NB4 (cell line): ENCODE measurements around the gene MS4A2.
"Not testable (repeated sequence)": the region's sequence is repeated elsewhere in the genome, so short reads cannot be mapped to it uniquely, and the experiment has no call there.

Source experiments
- MYC ChIP-seq: IDR thresholded peaks from 2 replicates; pipeline ENCODE4 v1.6.1; 2011; ENCODE audit warnings: low read depth, low read length
- POLR2A ChIP-seq: IDR thresholded peaks from 2 replicates; pipeline ENCODE4 v1.6.1; 2011; ENCODE audit warnings: mild to moderate bottlenecking; ENCODE audit not compliant: insufficient read length; ENCODE audit errors: extremely low read depth
- TF ChIP-seq, protein P1 (sequence below): IDR thresholded peaks from one replicate; pipeline ENCODE4 v1.5.1; 2012; ENCODE audit warnings: low read depth, low read length

- TF ChIP-seq, protein P1, sequence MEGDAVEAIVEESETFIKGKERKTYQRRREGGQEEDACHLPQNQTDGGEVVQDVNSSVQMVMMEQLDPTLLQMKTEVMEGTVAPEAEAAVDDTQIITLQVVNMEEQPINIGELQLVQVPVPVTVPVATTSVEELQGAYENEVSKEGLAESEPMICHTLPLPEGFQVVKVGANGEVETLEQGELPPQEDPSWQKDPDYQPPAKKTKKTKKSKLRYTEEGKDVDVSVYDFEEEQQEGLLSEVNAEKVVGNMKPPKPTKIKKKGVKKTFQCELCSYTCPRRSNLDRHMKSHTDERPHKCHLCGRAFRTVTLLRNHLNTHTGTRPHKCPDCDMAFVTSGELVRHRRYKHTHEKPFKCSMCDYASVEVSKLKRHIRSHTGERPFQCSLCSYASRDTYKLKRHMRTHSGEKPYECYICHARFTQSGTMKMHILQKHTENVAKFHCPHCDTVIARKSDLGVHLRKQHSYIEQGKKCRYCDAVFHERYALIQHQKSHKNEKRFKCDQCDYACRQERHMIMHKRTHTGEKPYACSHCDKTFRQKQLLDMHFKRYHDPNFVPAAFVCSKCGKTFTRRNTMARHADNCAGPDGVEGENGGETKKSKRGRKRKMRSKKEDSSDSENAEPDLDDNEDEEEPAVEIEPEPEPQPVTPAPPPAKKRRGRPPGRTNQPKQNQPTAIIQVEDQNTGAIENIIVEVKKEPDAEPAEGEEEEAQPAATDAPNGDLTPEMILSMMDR, result not testable (repeated sequence)
- TF ChIP-seq POLR2A, MYC: not testable (repeated sequence)
These were observed 16.1 kb downstream of the MS4A2 start for GRCh38 chr11:60104471-60105115.
